ENCODE results near the gene VEZF1.

Gene VEZF1

GRCh38 chr17:58001461-58002124 is 13.5 kb upstream of the VEZF1 start:
- Histone ChIP-seq H3K4me3 (ENCODE audit: low read length) (no peak overlapping the region), H3K27me3 (ENCODE audit: low read depth, low read length) (no peaks in the 10 kb centered on the region), H3K9ac (ENCODE audit: low read length) (no peak overlapping the region), H3K36me3 (replicated peaks; ENCODE audit: low read depth, low read length) (peaks cover 91% of the 10 kb centered on the region), H3K79me2 (ENCODE audit: low read length) (peaks cover 53% of the 10 kb centered on the region), H4K20me1 (ENCODE audit: insufficient read depth, low read length) (peaks cover 84% of the 10 kb centered on the region), H3K27ac (ENCODE audit: low read length) (peak overlapping the region; percentile 8; the same call in 1 of the 2 replicates), H3K9me3 (ENCODE audit: insufficient read depth, low read length) (no peaks in the 10 kb centered on the region), H3K4me2 (ENCODE audit: low read length) (peak overlapping the region; percentile 98; the same call in 1 of the 2 replicates), H3K4me1 (ENCODE audit: low read length) (peaks cover 52% of the 10 kb centered on the region), H2AFZ (ENCODE audit: low read depth, low read length) (no peak overlapping the region)
- TF ChIP-seq EZH2phosphoT487 (IDR thresholded peaks at IDR 0.05; ENCODE audit: low read depth): no peak
- no peak for TF ChIP-seq CTCF (IDR thresholded peaks at IDR 0.05; ENCODE audit: low read depth, low read length)

- no peak overlapping the region for H2AFZ ChIP-seq (ENCODE audit: low read depth, low read length)
- no peaks in the 10 kb centered on the region for H3K9me3 ChIP-seq (ENCODE audit: insufficient read depth, low read length)
- 0 out of 2 replicates have a peak overlapping the region, but pooled peaks have one; percentile 22 for H3K27ac ChIP-seq (ENCODE audit: low read length)
- H3K79me2 ChIP-seq (ENCODE audit: low read length): peaks cover 33% of the 10 kb centered on the region
- no peak overlapping the region for H3K9ac ChIP-seq (ENCODE audit: low read length)
- H3K4me2 ChIP-seq (ENCODE audit: low read length): no peak overlapping the region; the same call in 1 of the 2 replicates
- H3K4me3 ChIP-seq (ENCODE audit: low read length): no peak overlapping the region
- H4K20me1 ChIP-seq (ENCODE audit: insufficient read depth, low read length): peaks cover 68% of the 10 kb centered on the region
- peaks cover 72% of the 10 kb centered on the region for H3K36me3 ChIP-seq (replicated peaks; ENCODE audit: low read depth, low read length)
- H3K27me3 ChIP-seq (ENCODE audit: low read depth, low read length): no peaks in the 10 kb centered on the region
- H3K4me1 ChIP-seq (ENCODE audit: low read length): peaks cover 55% of the 10 kb centered on the region
- TF ChIP-seq CTCF (IDR thresholded peaks at IDR 0.05; ENCODE audit: low read depth, low read length): peak; percentile 94
- TF ChIP-seq EZH2phosphoT487 (IDR thresholded peaks at IDR 0.05; ENCODE audit: low read depth): no peak
Measured at GRCh38 chr17:57999496-58000017, 11.5 kb upstream of the VEZF1 start.

- Histone ChIP-seq H3K9ac (ENCODE audit: low read length) (no peak overlapping the region), H3K4me3 (ENCODE audit: low read length) (no peak overlapping the region), H3K27ac (ENCODE audit: low read length) (no peak overlapping the region), H3K4me1 (ENCODE audit: low read length) (peaks cover 55% of the 10 kb centered on the region), H3K27me3 (ENCODE audit: low read depth, low read length) (no peaks in the 10 kb centered on the region), H2AFZ (ENCODE audit: low read depth, low read length) (no peak overlapping the region), H4K20me1 (ENCODE audit: insufficient read depth, low read length) (peaks cover 68% of the 10 kb centered on the region), H3K9me3 (ENCODE audit: insufficient read depth, low read length) (no peaks in the 10 kb centered on the region), H3K36me3 (replicated peaks; ENCODE audit: low read depth, low read length) (peaks cover 67% of the 10 kb centered on the region), H3K79me2 (ENCODE audit: low read length) (peaks cover 28% of the 10 kb centered on the region), H3K4me2 (ENCODE audit: low read length) (no peak overlapping the region; the same call in 1 of the 2 replicates)
- TF ChIP-seq EZH2phosphoT487 (IDR thresholded peaks at IDR 0.05; ENCODE audit: low read depth): no peak
Measured at GRCh38 chr17:57999010-57999495, 11.0 kb upstream of the VEZF1 start.

- Histone ChIP-seq H3K4me3 (ENCODE audit: low read length) (no peak overlapping the region), H3K27ac (ENCODE audit: low read length) (no peak overlapping the region), H3K4me2 (ENCODE audit: low read length) (no peak overlapping the region), H3K4me1 (ENCODE audit: low read length) (peaks cover 52% of the 10 kb centered on the region), H3K9me3 (ENCODE audit: insufficient read depth, low read length) (no peaks in the 10 kb centered on the region), H2AFZ (ENCODE audit: low read depth, low read length) (no peak overlapping the region), H3K27me3 (ENCODE audit: low read depth, low read length) (no peaks in the 10 kb centered on the region), H3K9ac (ENCODE audit: low read length) (no peak overlapping the region), H4K20me1 (ENCODE audit: insufficient read depth, low read length) (peaks cover 53% of the 10 kb centered on the region), H3K36me3 (replicated peaks; ENCODE audit: low read depth, low read length) (peaks cover 52% of the 10 kb centered on the region), H3K79me2 (ENCODE audit: low read length) (peaks cover 10% of the 10 kb centered on the region)
- no peak for TF ChIP-seq CTCF (IDR thresholded peaks at IDR 0.05; ENCODE audit: low read depth, low read length)
- no peak for TF ChIP-seq EZH2phosphoT487 (IDR thresholded peaks at IDR 0.05; ENCODE audit: low read depth)
Measured at GRCh38 chr17:57997085-57997809, 9.2 kb upstream of the VEZF1 start.

All from OCI-LY3 (cell line).